Stimulated activated CD4-positive, alpha-beta T cell treated with anti-CD3 and anti-CD28 coated beads, Interleukin-2, amount 100 ng/mL, for 4 hours (primary cell): ENCODE measurements around the gene SDHC.
"Not testable (repeated sequence)": the region's sequence is repeated elsewhere in the genome, so short reads cannot be mapped to it uniquely, and the experiment has no call there.

Experiments
- DNase-seq: peaks from one replicate; pipeline ENCODE4 v3.0.0-alpha.2; 2020; ENCODE audit warnings: low read depth

Gene SDHC

DNA sequence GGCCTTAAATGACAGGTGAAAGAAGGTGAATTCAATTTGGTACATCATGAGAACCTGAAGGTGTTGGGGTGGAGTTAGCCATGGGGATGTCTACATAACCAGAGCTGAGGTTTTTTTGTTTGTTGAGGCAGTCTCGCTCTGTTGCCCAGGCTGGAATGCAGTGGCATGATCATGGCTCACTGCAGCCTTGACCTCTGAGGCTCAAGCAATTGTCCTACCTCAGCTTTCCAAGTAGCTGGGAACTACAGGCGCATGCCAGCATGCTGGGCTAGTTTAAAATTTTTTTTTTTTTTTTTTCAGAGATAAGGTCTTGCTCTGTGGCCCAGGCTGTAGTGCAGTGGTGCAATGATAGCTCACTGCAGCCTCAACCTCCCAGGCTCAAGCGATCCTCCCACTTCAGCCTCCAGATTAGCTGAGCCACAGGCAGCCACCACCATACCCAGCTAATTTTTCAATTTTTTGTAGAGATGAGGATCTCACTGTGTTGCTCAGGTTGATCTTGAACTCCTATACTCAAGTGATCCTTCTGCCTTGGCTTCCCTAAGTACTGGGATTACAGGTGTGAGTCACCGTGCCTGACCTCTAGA lies 2.5 kb upstream of the SDHC start:
- no peak for DNase-seq

GRCh38 chr1:161313554-161314200 lies 504 bp upstream of the SDHC start:
- DNase-seq: no peak

DNA sequence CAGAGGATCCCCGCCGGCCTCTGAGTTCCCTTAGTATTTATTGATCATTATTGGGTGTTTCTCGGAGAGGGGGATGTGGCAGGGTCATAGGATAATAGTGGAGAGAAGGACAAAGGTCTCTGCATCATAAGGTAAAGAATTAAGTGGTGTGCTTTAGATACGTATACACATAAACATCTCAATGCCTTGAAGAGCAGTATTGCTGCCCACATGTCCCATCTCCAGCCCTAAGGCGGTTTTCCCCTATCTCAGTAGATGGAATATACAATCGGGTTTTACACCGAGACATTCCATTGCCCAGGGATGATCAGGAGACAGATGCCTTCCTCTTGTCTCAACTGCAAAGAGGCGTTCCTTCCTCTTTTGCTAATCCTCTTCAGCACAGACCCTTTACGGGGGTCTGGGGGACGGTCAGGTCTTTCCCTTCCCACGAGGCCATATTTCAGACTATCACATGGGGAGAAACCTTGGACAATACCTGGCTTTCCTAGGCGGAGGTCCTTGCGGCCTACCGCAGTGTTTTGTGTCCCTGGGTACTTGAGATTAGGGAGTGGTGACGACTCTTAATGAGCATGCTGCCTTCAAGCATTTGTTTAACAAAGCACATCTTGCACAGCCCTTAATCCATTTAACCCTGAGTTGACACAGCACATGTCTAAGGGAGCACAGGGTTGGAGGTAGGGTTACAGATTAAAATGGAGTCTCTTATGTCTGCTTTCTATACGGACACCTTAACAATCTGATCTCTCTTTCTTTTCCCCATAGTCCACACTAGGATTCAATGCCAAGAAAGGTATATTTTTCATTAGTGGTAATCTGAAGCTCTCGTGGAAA lies 1.9 kb downstream of the SDHC start:
- DNase-seq: not testable (repeated sequence)

- DNase-seq: no peak
These were observed 9.8 kb downstream of the SDHC start for GRCh38 chr1:161324020-161324419.

- DNase-seq: no peak
These were observed 16.2 kb downstream of the SDHC start for GRCh38 chr1:161330346-161330745.

DNA sequence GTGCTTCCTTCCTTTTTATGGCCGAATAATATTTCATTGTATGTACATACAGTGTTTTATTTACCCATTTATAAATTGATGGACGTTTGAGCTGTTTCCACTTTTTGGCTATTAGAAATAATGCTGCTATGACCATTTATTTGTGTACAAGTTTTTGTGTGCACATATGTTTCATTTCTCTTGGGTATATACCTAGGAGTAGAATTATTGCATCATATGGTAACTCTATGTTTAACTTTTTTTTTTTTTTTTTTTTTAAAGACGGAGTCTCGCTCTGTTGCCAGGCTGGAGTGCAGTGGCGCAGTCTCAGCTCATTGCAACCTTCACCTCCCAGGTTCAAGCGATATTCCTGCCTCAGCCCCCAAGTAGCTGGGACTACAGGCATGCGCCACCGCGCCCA lies 19.0 kb downstream of the SDHC start:
- no peak for DNase-seq

- DNase-seq: no peak
These were observed 21.6 kb downstream of the SDHC start for GRCh38 chr1:161335796-161336195.

DNA sequence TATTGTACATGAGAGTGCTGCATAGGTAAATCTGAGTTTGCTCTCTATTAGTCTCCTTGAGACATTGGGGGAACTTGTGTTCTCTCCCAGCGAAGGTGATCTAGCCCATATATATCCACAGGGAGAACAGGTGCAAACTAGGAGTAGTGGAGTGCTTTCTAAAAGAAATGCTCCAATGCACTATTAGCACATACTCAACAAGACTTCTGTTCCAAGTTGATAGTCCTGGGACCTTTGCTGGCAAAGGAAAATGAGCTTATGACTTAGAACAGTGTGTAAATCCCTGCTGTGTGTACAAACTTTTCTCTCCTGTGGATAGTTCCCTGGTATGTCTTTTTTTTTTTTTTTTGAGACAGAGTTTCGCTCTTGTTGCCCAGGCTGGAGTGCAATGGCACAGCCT lies 28.0 kb downstream of the SDHC start:
- DNase-seq: no peak

DNA sequence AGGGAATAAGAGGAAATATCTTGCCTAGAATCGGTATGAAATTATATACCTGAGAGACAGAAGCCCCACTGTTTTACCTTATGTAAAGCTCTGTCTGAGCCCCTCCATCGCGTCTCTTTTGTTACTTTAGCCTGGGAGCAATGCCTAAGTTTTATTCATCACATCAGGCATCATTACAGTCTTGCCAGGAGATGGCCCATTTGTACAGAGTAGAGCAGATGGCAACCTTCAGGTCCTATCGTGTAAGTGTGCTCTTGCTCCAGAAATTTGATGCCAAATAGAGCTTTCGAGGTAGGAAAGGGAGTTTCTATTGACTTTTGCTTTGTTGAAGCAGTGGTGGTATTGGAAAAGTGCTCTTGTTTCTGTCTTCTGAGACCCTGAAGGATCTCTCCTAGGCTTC lies 28.6 kb downstream of the SDHC start:
- no peak for DNase-seq

- DNase-seq: no peak
These were observed 36.5 kb downstream of the SDHC start for GRCh38 chr1:161350671-161351070.

GRCh38 chr1:161351482-161351881 lies 37.3 kb downstream of the SDHC start:
- DNase-seq: no peak

DNA sequence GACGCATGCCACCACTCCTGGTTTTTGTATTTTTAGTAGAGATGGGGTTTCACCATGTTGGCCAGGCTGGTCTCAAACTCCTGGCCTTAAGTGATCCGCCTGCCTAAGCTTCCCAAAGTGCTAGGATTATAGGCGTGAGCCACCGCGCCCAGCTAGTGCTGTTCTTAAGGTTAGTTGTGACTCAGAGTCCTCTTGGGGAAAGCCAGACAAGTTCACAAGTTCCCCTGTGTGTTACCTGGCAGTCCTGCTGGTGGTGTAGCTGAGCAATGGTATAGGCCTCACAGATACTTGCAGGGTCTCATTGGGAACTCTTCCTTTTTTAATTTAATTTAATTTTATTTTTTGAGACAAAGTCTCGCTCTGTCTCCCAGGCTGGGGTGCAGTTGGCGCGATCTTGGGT lies 42.9 kb downstream of the SDHC start:
- DNase-seq: no peak

- DNase-seq: no peak
These were observed 45.1 kb downstream of the SDHC start for GRCh38 chr1:161359291-161359690.

DNA sequence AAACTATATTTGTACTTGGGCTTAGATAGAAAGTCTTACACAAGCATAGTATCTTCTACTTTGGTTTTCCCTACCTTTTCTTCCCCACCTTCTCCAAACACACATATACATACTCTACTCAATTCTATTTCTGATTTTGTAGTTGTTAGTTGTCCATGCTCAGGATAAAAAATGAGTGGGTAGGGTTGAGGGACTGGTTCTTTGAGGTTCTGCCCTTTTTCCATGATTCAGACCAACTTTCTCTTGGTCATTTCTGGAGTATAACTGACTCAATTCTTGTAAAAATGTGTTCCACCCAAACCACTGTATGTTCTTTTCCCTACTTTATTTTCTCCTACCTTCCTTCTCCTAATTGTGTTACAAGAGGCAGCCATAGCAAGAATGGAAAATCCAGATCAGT lies 50.2 kb downstream of the SDHC start:
- no peak for DNase-seq

- no peak for DNase-seq
These were observed 51.0 kb downstream of the SDHC start for GRCh38 chr1:161365207-161365606.

DNA sequence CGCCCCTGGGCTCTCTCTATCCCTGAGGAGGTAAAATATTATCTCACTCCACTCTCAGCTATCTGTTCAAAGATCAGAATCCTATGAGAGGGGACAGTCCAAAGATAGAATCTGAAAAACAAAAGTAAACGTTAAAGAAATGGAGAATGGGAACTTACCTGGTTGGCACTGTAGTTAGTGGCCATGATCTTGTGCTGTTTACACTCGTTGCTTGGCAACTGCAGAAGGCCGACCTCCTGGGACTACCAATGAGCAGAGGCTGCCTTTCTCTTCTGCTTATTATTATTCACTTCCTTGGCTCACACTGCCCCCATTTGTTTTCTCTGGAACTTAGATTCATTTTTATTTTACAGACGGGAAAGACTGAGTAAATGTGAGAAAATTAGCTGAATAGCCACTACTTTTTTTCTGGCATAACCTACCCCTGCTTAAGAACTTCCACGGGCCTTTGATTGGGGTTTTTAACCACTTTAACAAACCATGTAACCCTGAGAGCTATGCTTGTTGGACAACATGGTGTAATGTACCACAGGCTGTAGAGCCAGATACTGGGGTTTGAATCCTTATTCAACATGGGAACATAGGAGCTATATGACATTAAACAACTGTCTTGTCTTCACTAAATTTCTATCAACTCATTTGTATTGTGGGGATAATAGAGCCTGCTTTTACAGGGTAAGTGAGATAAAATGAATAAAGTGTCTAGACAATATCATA lies 53.7 kb downstream of the SDHC start, which contains the start of gene CFAP126:
Gene CFAP126, minus strand, starts transcription at position 193 of the 717 bp plus-strand sequence. Its CDS starts 8 bp downstream, at position 185.
- peak; percentile 22 for DNase-seq

- DNase-seq: no peak
These were observed 59.3 kb downstream of the SDHC start for GRCh38 chr1:161373442-161373841.

DNA sequence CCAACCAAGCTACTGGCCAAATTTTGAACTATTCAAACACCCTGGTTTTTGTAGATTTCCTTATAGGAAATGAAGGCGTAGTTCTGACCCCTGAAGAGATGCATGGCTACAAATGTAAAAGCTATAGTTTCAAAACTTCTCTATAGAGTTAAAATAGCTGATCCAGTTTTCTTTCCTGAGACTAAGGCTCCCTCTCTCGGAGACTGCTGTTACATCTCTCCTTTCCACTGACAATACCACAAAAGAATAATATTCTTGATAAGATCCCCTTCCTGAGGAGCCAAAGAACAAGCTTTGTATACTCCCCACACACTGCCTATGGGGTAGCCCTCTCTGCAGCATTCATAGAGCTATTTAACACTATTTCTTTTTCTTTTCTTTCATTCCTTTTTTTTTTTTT lies 60.2 kb downstream of the SDHC start:
- DNase-seq: no peak

- no peak for DNase-seq
These were observed 63.8 kb downstream of the SDHC start for GRCh38 chr1:161378014-161378413.

GRCh38 chr1:161379071-161379470 lies 64.9 kb downstream of the SDHC start:
- DNase-seq: no peak

DNA sequence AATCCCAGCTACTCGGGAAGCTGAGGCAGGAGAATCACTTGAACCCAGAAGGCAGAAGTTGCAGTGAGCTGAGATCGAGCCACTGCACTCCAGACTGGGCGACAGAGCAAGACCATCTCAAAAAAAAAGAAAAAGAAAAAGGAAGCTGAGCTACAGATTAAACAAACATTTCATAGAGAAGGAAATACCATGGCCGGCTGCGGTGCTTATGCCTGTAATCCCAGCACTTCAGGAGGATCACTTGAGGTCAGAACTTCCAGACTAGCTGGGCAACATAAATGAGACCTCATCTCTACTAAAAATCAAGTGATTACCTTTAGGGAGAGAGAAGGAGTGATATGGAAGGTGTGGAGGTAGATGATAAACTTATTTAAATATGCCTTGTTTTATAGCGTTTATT lies 67.5 kb downstream of the SDHC start:
- no peak for DNase-seq

GRCh38 chr1:161382214-161383019 lies 68.2 kb downstream of the SDHC start:
- DNase-seq: no peak
